HK-2 (cell line): ENCODE results near the gene ATP5F1B.
"Not testable (repeated sequence)": the region's sequence is repeated elsewhere in the genome, so short reads cannot be mapped to it uniquely, and the experiment has no call there.

Source experiments
- DNase-seq: peaks from one replicate; pipeline ENCODE4 v3.0.0-alpha.2; 2018; ENCODE audit not compliant: unreplicated experiment

ATP5F1B gene

GRCh38 chr12:56645717-56646446 is at the start of gene ATP5F1B:
Gene ATP5F1B, minus strand, starts transcription at chr12:56645984. Its CDS starts 21 bp downstream, at chr12:56645963.
- DNase-seq, result peak; percentile 96

- DNase-seq, result no peak
Observed at GRCh38 chr12:56694161-56694560, 48.4 kb upstream of the ATP5F1B start.

- DNase-seq, result no peak
Observed at GRCh38 chr12:56688846-56689109, 43.0 kb upstream of the ATP5F1B start.

GRCh38 chr12:56688129-56688845 is 42.5 kb upstream of the ATP5F1B start, which contains the start of gene PTGES3:
Gene PTGES3, minus strand, starts transcription at chr12:56688284. Its CDS starts 285 bp downstream, at chr12:56687999.
- peak; percentile 99 for DNase-seq

GRCh38 chr12:56687223-56688128 is 41.7 kb upstream of the ATP5F1B start:
- peak; percentile 55 for DNase-seq

GRCh38 chr12:56684745-56685359 is 39.1 kb upstream of the ATP5F1B start:
- no peak for DNase-seq

DNA sequence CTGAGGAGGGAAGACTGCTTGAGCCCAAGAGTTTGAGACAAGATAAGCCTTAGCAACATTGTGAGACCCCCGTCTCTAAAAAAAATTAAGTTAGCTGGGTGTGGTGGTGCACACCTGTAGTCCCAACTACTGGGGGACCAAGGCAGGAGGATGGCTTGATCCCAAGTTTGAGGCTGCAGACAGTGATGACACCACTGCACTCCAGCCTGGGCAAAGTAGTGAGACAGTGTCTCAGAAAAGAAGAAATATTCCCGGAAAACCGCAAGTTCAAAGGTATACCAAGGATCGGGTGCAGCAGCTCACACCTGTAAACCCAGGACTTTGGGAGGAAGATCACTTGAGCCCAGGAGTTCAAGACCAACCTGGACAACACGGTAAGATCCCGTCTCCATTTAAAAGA is 36.5 kb upstream of the ATP5F1B start:
- DNase-seq, result no peak

- DNase-seq, result no peak
Observed at GRCh38 chr12:56679883-56680575, 34.2 kb upstream of the ATP5F1B start.

DNA sequence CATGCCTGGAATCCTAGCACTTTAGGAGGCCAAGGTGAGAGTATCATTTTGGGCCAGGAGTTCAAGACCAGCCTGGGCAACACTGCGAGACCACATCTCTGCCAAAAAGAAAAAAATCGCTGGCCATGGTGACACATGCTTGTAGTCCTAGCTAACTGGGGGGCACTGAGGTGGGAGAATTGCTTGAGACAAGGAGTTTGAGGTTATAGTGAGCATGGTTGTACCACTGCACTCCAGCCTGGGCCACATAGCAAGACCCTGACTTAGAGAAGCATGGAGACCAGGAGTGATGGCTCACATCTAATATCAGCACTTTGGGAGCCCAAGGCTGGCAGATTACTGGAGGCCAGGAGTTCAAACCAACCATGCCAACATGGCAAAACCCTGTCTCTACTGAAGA is 33.1 kb upstream of the ATP5F1B start:
- DNase-seq, result no peak

DNA sequence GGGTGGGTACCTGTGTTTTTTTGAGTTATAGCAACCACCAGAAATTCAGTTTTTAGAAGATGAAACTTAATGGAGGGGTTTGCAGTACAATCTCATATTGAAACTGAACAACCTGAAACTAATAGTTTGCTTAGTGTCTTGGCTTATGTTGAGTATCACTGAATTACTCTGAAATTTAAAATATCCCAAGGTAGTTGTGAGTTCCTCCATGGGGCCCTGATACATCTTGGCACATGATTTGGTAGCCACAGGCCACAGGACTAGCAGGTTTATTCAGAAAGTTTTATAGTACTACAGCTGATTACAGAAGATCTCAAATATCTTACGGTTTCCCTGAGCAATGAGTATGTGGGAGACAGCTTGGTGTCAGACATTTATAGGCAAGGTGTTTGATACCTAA is 31.9 kb upstream of the ATP5F1B start:
- DNase-seq, result no peak

DNA sequence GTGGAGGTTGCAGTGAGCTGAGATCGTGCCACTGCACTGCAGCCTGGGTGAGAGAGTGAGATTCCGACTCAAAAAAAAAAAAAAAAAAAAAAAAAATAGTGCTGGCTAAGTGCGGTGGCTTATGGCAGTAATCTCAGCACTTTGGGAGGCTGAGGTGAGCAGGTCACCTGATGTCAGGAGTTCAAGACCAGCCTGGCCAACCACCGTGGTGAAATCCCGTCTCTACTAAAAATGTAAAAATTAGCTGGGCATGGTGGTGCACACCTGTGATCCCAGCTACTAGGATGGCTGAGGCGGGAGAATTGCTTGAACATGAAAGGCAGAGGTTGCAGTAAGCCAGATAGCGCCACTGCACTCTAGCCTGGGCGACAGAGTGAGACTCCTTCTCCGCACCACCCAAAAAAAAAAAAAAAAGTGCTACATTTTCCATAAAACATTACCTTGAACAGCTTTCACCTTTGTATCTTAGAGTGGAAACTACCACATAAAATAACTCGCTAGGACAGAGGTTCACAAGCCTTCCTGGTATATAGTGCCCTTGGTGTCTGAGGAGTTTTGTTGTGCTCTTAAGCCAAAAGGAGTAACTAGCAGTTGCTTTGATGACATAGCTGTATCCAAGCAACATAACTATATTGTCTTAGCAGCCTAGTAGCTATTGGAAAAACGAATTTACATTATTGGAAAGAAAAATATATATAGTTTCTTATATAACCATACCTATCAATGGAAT is 31.2 kb upstream of the ATP5F1B start:
- no peak for DNase-seq

DNA sequence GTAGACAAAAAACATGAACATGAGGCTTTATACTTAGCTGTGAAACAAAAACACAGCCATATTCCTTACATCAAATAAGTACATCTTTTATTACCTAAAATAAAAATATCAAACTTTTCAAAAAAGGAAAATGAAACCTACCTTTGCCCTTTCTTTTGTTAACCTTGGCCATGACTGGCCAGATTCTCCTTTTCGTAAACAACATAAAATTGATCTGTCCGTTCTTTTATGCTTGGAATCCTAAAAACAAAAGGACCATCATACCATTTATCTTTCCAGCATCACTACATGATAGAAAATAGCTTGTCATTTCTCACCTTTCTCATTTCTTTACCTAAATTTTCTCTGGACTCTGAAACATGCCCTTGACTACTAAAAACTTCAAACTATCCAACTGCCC is 25.8 kb upstream of the ATP5F1B start:
- DNase-seq, result no peak

- DNase-seq, result no peak
Observed at GRCh38 chr12:56670836-56671235, 25.1 kb upstream of the ATP5F1B start.

- no peak for DNase-seq
Observed at GRCh38 chr12:56668197-56668457, 22.3 kb upstream of the ATP5F1B start.

GRCh38 chr12:56661979-56662638 is 16.3 kb upstream of the ATP5F1B start:
- no peak for DNase-seq

GRCh38 chr12:56661560-56661959 is 15.8 kb upstream of the ATP5F1B start:
- peak; percentile 43 for DNase-seq

GRCh38 chr12:56658921-56659320 is 13.1 kb upstream of the ATP5F1B start:
- DNase-seq, result no peak

GRCh38 chr12:56657416-56658379 is 11.9 kb upstream of the ATP5F1B start:
- no peak for DNase-seq

DNA sequence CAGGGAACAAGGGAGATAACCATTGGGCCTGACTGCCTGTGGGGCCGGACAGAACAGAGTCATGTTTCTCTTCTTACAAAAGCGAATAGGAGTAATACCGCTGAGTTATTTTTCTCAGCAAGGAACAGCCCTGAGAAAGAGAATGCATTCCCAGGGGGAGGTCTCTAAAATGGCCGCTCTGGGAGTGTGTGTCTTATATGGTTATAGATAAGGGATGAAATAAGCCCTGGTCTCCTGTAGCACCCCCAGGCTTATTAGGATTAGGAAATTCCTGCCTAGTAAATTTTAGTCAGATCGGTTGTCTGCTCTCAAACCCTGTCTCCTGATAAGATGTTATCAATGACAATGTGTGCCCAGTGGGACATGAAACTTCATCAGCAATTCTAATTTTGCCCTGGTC is 8.0 kb upstream of the ATP5F1B start:
- DNase-seq, result not testable (repeated sequence)
